Aorta (tissue), 5 donors: Measurements from ENCODE around the gene INTS4. TPM values are rescaled to one million over a fixed set of nuclear protein-coding genes. Genes with fewer than 3 reads are reported as not detected.

ENCODE experiments used
- ATAC-seq: fragments of 200-7000 bp; cut with Tn5 transposase; one replicate; pipeline ENCODE4 v1.9.1; 2022; ENCODE audit warnings: moderate library complexity; ENCODE audit not compliant: low FRiP score
- DNase-seq, 2 donors: peaks; one replicate each; pipeline ENCODE4 v3.0.0-alpha.2; 2020
- H3K27ac ChIP-seq, 2 donors: one replicate each; pipeline ENCODE4 v1.5.1; 2013; ENCODE audit warnings: low read length in 2 of 2, mild to moderate bottlenecking in 2 of 2, moderate library complexity in 2 of 2, control low read depth in 1 of 2, inconsistent platforms in 1 of 2, low read depth in 1 of 2
- H3K27me3 ChIP-seq, 2 donors: one replicate each; pipeline ENCODE4 v1.6.1; 2013; ENCODE audit warnings: control low read depth in 1 of 2, low read length in 1 of 2, mild to moderate bottlenecking in 1 of 2, moderate library complexity in 1 of 2; ENCODE audit not compliant: insufficient read depth in 2 of 2, control insufficient read depth in 1 of 2
- H3K36me3 ChIP-seq, 2 donors: one replicate each; pipeline ENCODE4 v1.6.1; 2013; ENCODE audit warnings: control low read depth in 1 of 2, low read length in 1 of 2, mild to moderate bottlenecking in 1 of 2; ENCODE audit not compliant: insufficient read depth in 2 of 2, control insufficient read depth in 1 of 2
- H3K4me1 ChIP-seq, 2 donors: one replicate each; pipeline ENCODE4 v1.6.1; 2013; ENCODE audit warnings: low read length in 2 of 2, control low read depth in 1 of 2, mild to moderate bottlenecking in 1 of 2, moderate library complexity in 1 of 2; ENCODE audit not compliant: insufficient read depth in 2 of 2, control insufficient read depth in 1 of 2
- H3K4me3 ChIP-seq, 2 donors: one replicate each; pipeline ENCODE4 v1.5.1; 2013; ENCODE audit warnings: low read length in 2 of 2, control low read depth in 1 of 2, mild to moderate bottlenecking in 1 of 2
- H3K9me3 ChIP-seq: one replicate; pipeline ENCODE4 v1.6.1; 2013; ENCODE audit warnings: mild to moderate bottlenecking, low read length; ENCODE audit not compliant: control insufficient read depth
- WGBS, 2 donors: extraction: QIAGEN DNeasy Blood & Tissue Kit; methylation state at CpG; one replicate each; pipeline ENCODE4 v1.1.7; 2013; 5-methylcytosine and 5-hydroxymethylcytosine counted together
- intact Hi-C, 2 donors: fragments of 100-400 bp; cut with DNase I; formaldehyde crosslinking; loops; one replicate each; pipeline versions ENCODE4 v1.14.2 to v1.15.0; 2022
- polyA plus RNA-seq, 2 donors: library from polyadenylated mRNA; stranded (reverse); fragments of 200-250 nt; gene quantifications; one replicate each; pipeline ENCODE4 v1.2.3, GENCODE V29; 2013
- total RNA-seq, 2 donors: library from RNA; stranded (reverse); fragmentation: NEBNext Ultra II Directional; extraction: Animal tissue kit (Norgen Biotek cat#: 25700); gene quantifications; one replicate each; pipeline ENCODE4 v1.2.1, GENCODE V29; 2021
- donor health status: healthy with polysubstance abuse.
- donor health status: Bipolar disorder and iron deficiency.
- donor health status: DM: no; HTN: no; CAD: no.
- donor health status: DM: no; HTN: no; CAD: no.
- donor health status: DM: yes; HTN: yes; CAD: no.

The INTS4 gene
- total and polyA plus RNA-seq, 4 donors, result 11.6 to 40.2 (median 31.2) TPM

DNA sequence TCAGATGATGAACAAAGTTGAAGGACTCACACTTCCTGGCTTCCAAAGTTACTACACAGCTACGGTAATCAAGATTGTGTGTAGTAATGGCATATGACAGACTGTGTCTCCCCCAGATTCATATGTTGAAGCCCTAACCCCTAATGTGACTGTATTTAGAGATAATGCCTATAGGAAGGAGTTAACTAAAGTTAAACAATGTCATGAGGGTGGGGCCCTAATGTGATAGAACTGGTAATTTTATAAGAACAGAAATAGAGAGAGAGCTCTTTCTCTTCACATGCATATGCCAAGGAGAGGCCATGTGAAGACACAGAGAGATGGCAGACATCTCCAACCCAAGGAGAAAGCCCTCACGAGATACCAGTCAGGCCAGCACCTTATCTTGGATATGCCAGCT, 165.5 kb downstream of the INTS4 start:
- Histone ChIP-seq H3K36me3 (no peaks in the 10 kb centered on the region), H3K4me1 (no peaks in the 10 kb centered on the region), H3K27ac (no peak overlapping the region), H3K27me3 (no peaks in the 10 kb centered on the region), H3K9me3 (no peaks in the 10 kb centered on the region), H3K4me3 (no peak overlapping the region)
- DNase-seq (no peak), ATAC-seq (no peak)
- WGBS, 2 donors, result 95 to 99% methylated on average over 2 of the region's 2 CpGs
- intact Hi-C loops, result loop anchor here in 1 of 2 donors (10.0 kb wide), 1 partner anchor 166 kb away; the partner anchor contains the start of gene INTS4

Other genes with a start within 250 kb of the INTS4 start
- gene RSF1, start 173.9 kb downstream of the INTS4 start, total RNA-seq, result 100 to 1,000 TPM in 1 of 2 donors, 10 to 100 TPM in 1; 94.3 to 100 TPM
- gene RSF1, start 173.9 kb downstream of the INTS4 start, polyA plus RNA-seq, result 10 to 100 TPM; 18.2 to 22.2 TPM
- 10 to 100 TPM; 28.4 to 36.5 TPM for gene AAMDC, start 173.5 kb downstream of the INTS4 start, total RNA-seq
- 100 to 1,000 TPM in 1 of 2 donors, 10 to 100 TPM in 1; 99.0 to 130 TPM for gene AAMDC, start 173.5 kb downstream of the INTS4 start, polyA plus RNA-seq
- 1 to 10 TPM; 1.7 to 2.0 TPM for gene KCTD14, start 28.6 kb upstream of the INTS4 start, total RNA-seq
- 1 to 10 TPM in 1 of 2 donors, under 1 TPM in 1; 0.05 to 1.0 TPM for gene KCTD14, start 28.6 kb upstream of the INTS4 start, polyA plus RNA-seq
- 1 to 10 TPM in 1 of 2 donors, not detected in 1; 2.7 TPM for gene THRSP, start 69.2 kb upstream of the INTS4 start, total RNA-seq
- gene THRSP, start 69.2 kb upstream of the INTS4 start, polyA plus RNA-seq, result 1 to 10 TPM in 1 of 2 donors, not detected in 1; 1.4 TPM
- gene NDUFC2, start 85.2 kb upstream of the INTS4 start, total RNA-seq, result 100 to 1,000 TPM; 105 to 154 TPM
- gene NDUFC2, start 85.2 kb upstream of the INTS4 start, polyA plus RNA-seq, result 100 to 1,000 TPM; 138 to 174 TPM
- 10 to 100 TPM; 22.2 to 23.6 TPM for gene ALG8, start 145.0 kb upstream of the INTS4 start, total RNA-seq
- gene ALG8, start 145.0 kb upstream of the INTS4 start, polyA plus RNA-seq, result 10 to 100 TPM; 18.0 to 24.2 TPM
- 10 to 100 TPM; 14.0 to 16.1 TPM for gene KCTD21, start 194.0 kb upstream of the INTS4 start, total RNA-seq
- gene KCTD21, start 194.0 kb upstream of the INTS4 start, polyA plus RNA-seq, result 1 to 10 TPM; 4.8 to 7.5 TPM
- 10 to 100 TPM; 26.8 to 28.0 TPM for gene USP35, start 194.3 kb upstream of the INTS4 start, total RNA-seq
- 10 to 100 TPM in 1 of 2 donors, 1 to 10 TPM in 1; 3.0 to 18.7 TPM for gene USP35, start 194.3 kb upstream of the INTS4 start, polyA plus RNA-seq